Measurements from ENCODE around the gene JMJD8.

- TF ChIP-seq POLR2A (IDR thresholded peaks at IDR 0.05), result no peak
- TF ChIP-seq, protein P1, sequence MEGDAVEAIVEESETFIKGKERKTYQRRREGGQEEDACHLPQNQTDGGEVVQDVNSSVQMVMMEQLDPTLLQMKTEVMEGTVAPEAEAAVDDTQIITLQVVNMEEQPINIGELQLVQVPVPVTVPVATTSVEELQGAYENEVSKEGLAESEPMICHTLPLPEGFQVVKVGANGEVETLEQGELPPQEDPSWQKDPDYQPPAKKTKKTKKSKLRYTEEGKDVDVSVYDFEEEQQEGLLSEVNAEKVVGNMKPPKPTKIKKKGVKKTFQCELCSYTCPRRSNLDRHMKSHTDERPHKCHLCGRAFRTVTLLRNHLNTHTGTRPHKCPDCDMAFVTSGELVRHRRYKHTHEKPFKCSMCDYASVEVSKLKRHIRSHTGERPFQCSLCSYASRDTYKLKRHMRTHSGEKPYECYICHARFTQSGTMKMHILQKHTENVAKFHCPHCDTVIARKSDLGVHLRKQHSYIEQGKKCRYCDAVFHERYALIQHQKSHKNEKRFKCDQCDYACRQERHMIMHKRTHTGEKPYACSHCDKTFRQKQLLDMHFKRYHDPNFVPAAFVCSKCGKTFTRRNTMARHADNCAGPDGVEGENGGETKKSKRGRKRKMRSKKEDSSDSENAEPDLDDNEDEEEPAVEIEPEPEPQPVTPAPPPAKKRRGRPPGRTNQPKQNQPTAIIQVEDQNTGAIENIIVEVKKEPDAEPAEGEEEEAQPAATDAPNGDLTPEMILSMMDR (IDR thresholded peaks at IDR 0.05), result no peak
Observed at GRCh38 chr16:637081-638018, 46.8 kb downstream of the JMJD8 start.
